Nephron (organoid): ENCODE data around the gene LAD1.

Experiments
- H3K27ac Mint-ChIP-seq, 3 experiments: 2 replicates each; pipeline ENCODE4 v1.8.0; 2020; ENCODE audit warnings: mixed read lengths in 3 of 3, mild to moderate bottlenecking in 2 of 3, moderate library complexity in 1 of 3
- H3K27me3 Mint-ChIP-seq: 2 replicates; pipeline ENCODE4 v1.8.0; 2021; ENCODE audit warnings: low read depth, mild to moderate bottlenecking, moderate library complexity, mixed read lengths
- H3K36me3 Mint-ChIP-seq: 2 replicates; pipeline ENCODE4 v1.8.0; 2020; ENCODE audit warnings: low read depth, mixed read lengths
- H3K4me1 Mint-ChIP-seq: 2 replicates; pipeline ENCODE4 v1.8.0; 2020; ENCODE audit warnings: mixed read lengths
- H3K4me3 Mint-ChIP-seq, 3 experiments: 2 replicates each; pipeline ENCODE4 v1.8.0; 2020; ENCODE audit warnings: mild to moderate bottlenecking in 3 of 3, mixed read lengths in 3 of 3, moderate library complexity in 2 of 3
- H3K9me3 Mint-ChIP-seq: 2 replicates; pipeline ENCODE4 v1.8.0; 2020; ENCODE audit warnings: mixed read lengths
- TF ChIP-seq, protein P1 (sequence below), 3 experiments: fragments of 200-600 bp; sonication (generic); IDR thresholded peaks; one replicate each; pipeline ENCODE4 v1.5.0; 2021; ENCODE audit warnings: antibody characterized with exemption in 3 of 3; ENCODE audit not compliant: unreplicated experiment in 3 of 3

The LAD1 gene

DNA sequence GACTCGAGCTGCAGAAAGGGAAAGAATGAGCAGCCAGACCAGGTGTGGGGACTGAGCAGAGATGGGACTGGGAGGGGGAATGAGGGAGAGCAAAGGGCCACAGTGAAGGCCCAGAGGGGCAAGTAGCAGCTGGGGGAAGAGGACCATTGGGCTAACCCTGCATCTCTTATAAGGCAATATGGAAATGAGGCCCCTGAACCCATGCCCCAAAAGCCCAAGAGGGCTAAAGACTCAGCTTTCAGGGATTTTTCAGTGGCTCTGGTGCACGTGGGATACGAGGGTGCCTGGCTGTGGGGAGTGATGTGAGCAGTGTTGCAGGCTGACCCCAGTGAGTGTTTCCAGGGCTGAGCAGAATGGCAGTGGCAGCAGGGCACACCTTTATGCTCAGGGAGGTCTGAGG, 22.9 kb upstream of the LAD1 start:
- Mint-ChIP-seq H3K9me3 (no peaks in the 10 kb centered on the region), H3K36me3 (peaks cover 4% of the 10 kb centered on the region), H3K27ac (peak overlapping the region; percentile 41 to 83 (median 54)), H3K27me3 (peaks cover 10% of the 10 kb centered on the region), H3K4me3 (peak overlapping the region in 2 of 3 experiments; percentile 84 to 87), H3K4me1 (peaks cover 49% of the 10 kb centered on the region)
- TF ChIP-seq, protein P1, sequence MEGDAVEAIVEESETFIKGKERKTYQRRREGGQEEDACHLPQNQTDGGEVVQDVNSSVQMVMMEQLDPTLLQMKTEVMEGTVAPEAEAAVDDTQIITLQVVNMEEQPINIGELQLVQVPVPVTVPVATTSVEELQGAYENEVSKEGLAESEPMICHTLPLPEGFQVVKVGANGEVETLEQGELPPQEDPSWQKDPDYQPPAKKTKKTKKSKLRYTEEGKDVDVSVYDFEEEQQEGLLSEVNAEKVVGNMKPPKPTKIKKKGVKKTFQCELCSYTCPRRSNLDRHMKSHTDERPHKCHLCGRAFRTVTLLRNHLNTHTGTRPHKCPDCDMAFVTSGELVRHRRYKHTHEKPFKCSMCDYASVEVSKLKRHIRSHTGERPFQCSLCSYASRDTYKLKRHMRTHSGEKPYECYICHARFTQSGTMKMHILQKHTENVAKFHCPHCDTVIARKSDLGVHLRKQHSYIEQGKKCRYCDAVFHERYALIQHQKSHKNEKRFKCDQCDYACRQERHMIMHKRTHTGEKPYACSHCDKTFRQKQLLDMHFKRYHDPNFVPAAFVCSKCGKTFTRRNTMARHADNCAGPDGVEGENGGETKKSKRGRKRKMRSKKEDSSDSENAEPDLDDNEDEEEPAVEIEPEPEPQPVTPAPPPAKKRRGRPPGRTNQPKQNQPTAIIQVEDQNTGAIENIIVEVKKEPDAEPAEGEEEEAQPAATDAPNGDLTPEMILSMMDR (IDR thresholded peaks at IDR 0.05; ENCODE audit: unreplicated experiment in 3 of 3) = no peak

DNA sequence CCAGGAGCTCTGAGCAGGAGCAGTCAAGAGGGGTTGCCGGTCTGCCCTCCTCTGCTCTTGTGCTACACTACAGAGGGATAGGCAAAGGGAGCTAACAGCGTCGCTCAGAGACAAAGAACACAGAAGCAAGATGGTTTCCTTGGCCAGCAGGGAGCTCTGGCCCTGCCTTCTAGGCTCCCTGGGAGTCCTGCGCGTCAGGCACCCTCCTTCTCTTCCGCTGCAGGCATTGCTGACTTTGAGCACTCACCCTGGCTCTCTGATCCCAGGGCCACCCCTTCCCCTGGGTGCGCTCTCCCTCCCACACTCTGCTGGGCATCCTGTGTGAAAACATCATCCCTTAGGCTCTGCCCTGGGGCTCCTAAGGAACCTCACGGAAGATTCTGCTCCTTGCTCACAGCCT, 21.9 kb upstream of the LAD1 start:
- peak overlapping the region; percentile 41 to 83 (median 54) for H3K27ac Mint-ChIP-seq
- H3K9me3 Mint-ChIP-seq = no peaks in the 10 kb centered on the region
- peaks cover 56% of the 10 kb centered on the region for H3K4me1 Mint-ChIP-seq
- TF ChIP-seq, protein P1 (IDR thresholded peaks at IDR 0.05; ENCODE audit: unreplicated experiment in 3 of 3) = no peak
- peak overlapping the region; percentile 72 to 87 (median 84) for H3K4me3 Mint-ChIP-seq
- H3K36me3 Mint-ChIP-seq = peaks cover 4% of the 10 kb centered on the region
- H3K27me3 Mint-ChIP-seq = peaks cover 13% of the 10 kb centered on the region

GRCh38 chr1:201420608-201421002, 21.5 kb upstream of the LAD1 start:
- Mint-ChIP-seq H3K36me3 (peaks cover 4% of the 10 kb centered on the region), H3K4me1 (peaks cover 59% of the 10 kb centered on the region), H3K27me3 (peaks cover 13% of the 10 kb centered on the region), H3K4me3 (peak overlapping the region; percentile 72 to 87 (median 84)), H3K9me3 (no peaks in the 10 kb centered on the region), H3K27ac (peak overlapping the region; percentile 41 to 83 (median 54))
- TF ChIP-seq, protein P1 (IDR thresholded peaks at IDR 0.05; ENCODE audit: unreplicated experiment in 3 of 3) = no peak

- Mint-ChIP-seq H3K27ac (peak overlapping the region; percentile 41 to 83 (median 54)), H3K9me3 (no peaks in the 10 kb centered on the region), H3K27me3 (peaks cover 13% of the 10 kb centered on the region), H3K36me3 (no peaks in the 10 kb centered on the region), H3K4me3 (peak overlapping the region; percentile 72 to 87 (median 84)), H3K4me1 (peaks cover 61% of the 10 kb centered on the region)
- TF ChIP-seq, protein P1 (IDR thresholded peaks at IDR 0.05; ENCODE audit: unreplicated experiment in 3 of 3) = no peak
Observed at GRCh38 chr1:201419746-201420607, 20.9 kb upstream of the LAD1 start.

DNA sequence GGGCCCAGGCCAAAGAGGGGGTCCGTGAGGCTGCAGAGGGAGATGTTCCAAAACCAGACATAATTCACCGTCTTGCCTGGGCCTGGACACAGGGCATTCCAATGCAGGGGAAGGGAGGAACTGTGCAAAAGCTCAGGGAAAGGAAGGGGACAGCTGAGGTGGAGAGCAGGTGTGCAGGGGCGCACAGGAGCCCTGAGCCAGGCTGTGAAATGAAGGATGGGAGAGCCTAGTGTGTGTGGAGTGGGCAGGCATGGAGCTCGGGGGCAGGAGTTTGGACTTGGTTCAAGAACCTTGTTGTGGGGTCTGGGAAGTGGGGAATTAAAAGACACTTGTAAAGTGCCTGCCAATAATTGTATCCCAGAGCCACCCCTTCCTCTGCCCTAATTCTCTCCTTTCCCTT, 20.1 kb upstream of the LAD1 start:
- Mint-ChIP-seq H3K4me1 (peaks cover 65% of the 10 kb centered on the region), H3K4me3 (peak overlapping the region; percentile 69 to 87 (median 84)), H3K36me3 (no peaks in the 10 kb centered on the region)

More for the DNA sequence above, 20.1 kb upstream of the LAD1 start:
- H3K27me3 Mint-ChIP-seq = peaks cover 10% of the 10 kb centered on the region
- H3K9me3 Mint-ChIP-seq = no peaks in the 10 kb centered on the region
- TF ChIP-seq, protein P1 (IDR thresholded peaks at IDR 0.05; ENCODE audit: unreplicated experiment in 3 of 3) = no peak
- peak overlapping the region; percentile 41 to 83 (median 54) for H3K27ac Mint-ChIP-seq
